Upper lobe of left lung (tissue), 4 donors: ENCODE data around the gene ELOVL3.

ENCODE experiments used
- EP300 ChIP-seq, 4 donors: sonication (generic); formaldehyde crosslinking; IDR thresholded peaks; one replicate each; pipeline ENCODE4 v1.5.1; 2017; ENCODE audit warnings: antibody characterized with exemption in 4 of 4, control low read depth in 2 of 4
- POLR2A ChIP-seq, 4 donors: fragments of 450-650 bp; IDR thresholded peaks; one replicate each; pipeline ENCODE4 v1.5.1; 2016 to 2017; ENCODE audit warnings: antibody characterized with exemption in 4 of 4, mild to moderate bottlenecking in 2 of 4
- POLR2AphosphoS5 ChIP-seq, 2 donors: sonication (generic); formaldehyde crosslinking; IDR thresholded peaks; one replicate each; pipeline ENCODE4 v1.5.1; 2017; ENCODE audit warnings: antibody characterized with exemption in 2 of 2
- TF ChIP-seq, protein P1 (sequence below), 6 experiments: fragments of 450-650 bp in 4 of 6; fragments of 200-600 bp in 2 of 6; sonication (generic) in 2 of 6; IDR thresholded peaks; one replicate each; pipeline ENCODE4 v1.5.1; 2016 to 2019; ENCODE audit warnings: antibody characterized with exemption in 6 of 6

DNA sequence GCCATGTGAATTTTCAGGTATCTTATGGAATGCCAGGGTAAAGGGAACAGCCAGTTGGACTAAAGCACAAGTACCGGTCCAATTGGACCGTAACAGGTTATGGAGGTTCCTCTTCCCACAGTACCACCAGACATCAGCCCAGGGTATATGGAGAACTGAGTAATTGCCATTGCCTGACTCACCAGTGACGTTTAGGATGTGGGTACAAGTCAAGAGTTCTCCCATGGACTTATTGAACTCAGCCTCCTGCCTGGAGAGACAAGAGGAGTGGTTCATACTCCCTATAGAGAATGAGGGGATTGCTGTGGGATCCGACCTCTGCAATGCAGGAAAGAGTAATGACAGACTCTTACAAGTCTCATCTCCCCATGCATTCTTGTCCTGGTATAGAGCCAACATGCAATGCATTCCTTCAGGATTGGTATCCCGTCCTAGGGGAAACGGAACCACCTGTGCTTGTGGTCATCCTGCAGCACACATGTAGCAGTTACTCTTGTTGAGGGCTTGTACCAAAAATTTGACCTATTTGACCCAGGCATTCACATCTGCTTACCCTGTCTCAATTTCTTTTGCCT lies 30.7 kb upstream of the ELOVL3 start:
- no peak for TF ChIP-seq POLR2A (IDR thresholded peaks at IDR 0.05)
- TF ChIP-seq, protein P1, sequence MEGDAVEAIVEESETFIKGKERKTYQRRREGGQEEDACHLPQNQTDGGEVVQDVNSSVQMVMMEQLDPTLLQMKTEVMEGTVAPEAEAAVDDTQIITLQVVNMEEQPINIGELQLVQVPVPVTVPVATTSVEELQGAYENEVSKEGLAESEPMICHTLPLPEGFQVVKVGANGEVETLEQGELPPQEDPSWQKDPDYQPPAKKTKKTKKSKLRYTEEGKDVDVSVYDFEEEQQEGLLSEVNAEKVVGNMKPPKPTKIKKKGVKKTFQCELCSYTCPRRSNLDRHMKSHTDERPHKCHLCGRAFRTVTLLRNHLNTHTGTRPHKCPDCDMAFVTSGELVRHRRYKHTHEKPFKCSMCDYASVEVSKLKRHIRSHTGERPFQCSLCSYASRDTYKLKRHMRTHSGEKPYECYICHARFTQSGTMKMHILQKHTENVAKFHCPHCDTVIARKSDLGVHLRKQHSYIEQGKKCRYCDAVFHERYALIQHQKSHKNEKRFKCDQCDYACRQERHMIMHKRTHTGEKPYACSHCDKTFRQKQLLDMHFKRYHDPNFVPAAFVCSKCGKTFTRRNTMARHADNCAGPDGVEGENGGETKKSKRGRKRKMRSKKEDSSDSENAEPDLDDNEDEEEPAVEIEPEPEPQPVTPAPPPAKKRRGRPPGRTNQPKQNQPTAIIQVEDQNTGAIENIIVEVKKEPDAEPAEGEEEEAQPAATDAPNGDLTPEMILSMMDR (IDR thresholded peaks at IDR 0.05) = no peak
- TF ChIP-seq POLR2AphosphoS5 (IDR thresholded peaks at IDR 0.05) = no peak
- TF ChIP-seq EP300 (IDR thresholded peaks at IDR 0.05) = no peak
